ENCODE measurements around the gene RNU6-7.

The RNU6-7 gene

GRCh38 chr14:32205554-32205953, 3.7 kb downstream of the RNU6-7 start:
- DNase-seq (ENCODE audit: low spot score) = no peak

- peak; percentile 1 for DNase-seq (ENCODE audit: low spot score)
Measured at GRCh38 chr14:32205984-32206383, 4.1 kb downstream of the RNU6-7 start.

GRCh38 chr14:32206552-32206951, 4.7 kb downstream of the RNU6-7 start:
- DNase-seq (ENCODE audit: low spot score) = no peak

- no peak for DNase-seq (ENCODE audit: low spot score)
Measured at GRCh38 chr14:32208490-32208889, 6.6 kb downstream of the RNU6-7 start.

- DNase-seq (ENCODE audit: low spot score) = no peak
Measured at GRCh38 chr14:32209471-32209870, 7.6 kb downstream of the RNU6-7 start.

- DNase-seq (ENCODE audit: low spot score) = no peak
Measured at GRCh38 chr14:32211068-32211404, 9.2 kb downstream of the RNU6-7 start.

- DNase-seq (ENCODE audit: low spot score) = no peak
Measured at GRCh38 chr14:32212833-32213232, 11.0 kb downstream of the RNU6-7 start.

GRCh38 chr14:32217301-32217700, 15.5 kb downstream of the RNU6-7 start:
- peak; percentile 1 for DNase-seq (ENCODE audit: low spot score)

- DNase-seq (ENCODE audit: low spot score) = peak; percentile 37
Measured at GRCh38 chr14:32224737-32225377, 23.0 kb downstream of the RNU6-7 start.

GRCh38 chr14:32225378-32225920, 23.6 kb downstream of the RNU6-7 start:
- DNase-seq (ENCODE audit: low spot score) = no peak

- no peak for DNase-seq (ENCODE audit: low spot score)
Measured at GRCh38 chr14:32226056-32226455, 24.2 kb downstream of the RNU6-7 start.

- no peak for DNase-seq (ENCODE audit: low spot score)
Measured at GRCh38 chr14:32230181-32230580, 28.3 kb downstream of the RNU6-7 start.

GRCh38 chr14:32230695-32231280, 28.9 kb downstream of the RNU6-7 start:
- no peak for DNase-seq (ENCODE audit: low spot score)

- no peak for DNase-seq (ENCODE audit: low spot score)
Measured at GRCh38 chr14:32232481-32232880, 30.6 kb downstream of the RNU6-7 start.

GRCh38 chr14:32233260-32233659, 31.4 kb downstream of the RNU6-7 start:
- no peak for DNase-seq (ENCODE audit: low spot score)

GRCh38 chr14:32244404-32244803, 42.6 kb downstream of the RNU6-7 start:
- DNase-seq (ENCODE audit: low spot score) = no peak

GRCh38 chr14:32246751-32247150, 44.9 kb downstream of the RNU6-7 start:
- no peak for DNase-seq (ENCODE audit: low spot score)

- DNase-seq (ENCODE audit: low spot score) = no peak
Measured at GRCh38 chr14:32249371-32249770, 47.5 kb downstream of the RNU6-7 start.

GRCh38 chr14:32249780-32250179, 47.9 kb downstream of the RNU6-7 start:
- DNase-seq (ENCODE audit: low spot score) = no peak

GRCh38 chr14:32250681-32251080, 48.8 kb downstream of the RNU6-7 start:
- DNase-seq (ENCODE audit: low spot score) = no peak

- DNase-seq (ENCODE audit: low spot score) = no peak
Measured at GRCh38 chr14:32251530-32251929, 49.7 kb downstream of the RNU6-7 start.
